Epidermal melanocyte (primary cell): ENCODE data around the gene HNRNPA3.
"Not testable (repeated sequence)": the region's sequence is repeated elsewhere in the genome, so short reads cannot be mapped to it uniquely, and the experiment has no call there.

Source experiments
- DNase-seq: peaks from one replicate; pipeline ENCODE4 v3.0.0; 2011; ENCODE audit warnings: low spot score; ENCODE audit not compliant: insufficient read length

HNRNPA3 gene

GRCh38 chr2:177254433-177255226 lies 42.0 kb downstream of the HNRNPA3 start:
- DNase-seq: no peak

- no peak for DNase-seq
Measured at GRCh38 chr2:177255227-177255601, 42.6 kb downstream of the HNRNPA3 start.

GRCh38 chr2:177256026-177256425 lies 43.4 kb downstream of the HNRNPA3 start:
- DNase-seq: no peak

GRCh38 chr2:177256695-177257094 lies 44.1 kb downstream of the HNRNPA3 start:
- DNase-seq: no peak

GRCh38 chr2:177257471-177257870 lies 44.9 kb downstream of the HNRNPA3 start:
- DNase-seq: no peak

- DNase-seq: no peak
Measured at GRCh38 chr2:177258059-177258458, 45.5 kb downstream of the HNRNPA3 start.

- DNase-seq: no peak
Measured at GRCh38 chr2:177260379-177260778, 47.8 kb downstream of the HNRNPA3 start.

GRCh38 chr2:177261116-177262060 lies 48.8 kb downstream of the HNRNPA3 start:
- DNase-seq: no peak

GRCh38 chr2:177262092-177262491 lies 49.5 kb downstream of the HNRNPA3 start:
- DNase-seq: no peak

- no peak for DNase-seq
Measured at GRCh38 chr2:177262958-177263450, 50.4 kb downstream of the HNRNPA3 start.

- DNase-seq: peak; percentile 66
Measured at GRCh38 chr2:177263451-177264208, 51.0 kb downstream of the HNRNPA3 start.

- no peak for DNase-seq
Measured at GRCh38 chr2:177264209-177264692, 51.7 kb downstream of the HNRNPA3 start.

- DNase-seq: peak; percentile 79
Measured at GRCh38 chr2:177264693-177265587, 52.3 kb downstream of the HNRNPA3 start, which contains the start of gene NFE2L2. Gene NFE2L2, minus strand, starts transcription at chr2:177264727. Its CDS starts 151 bp downstream, at chr2:177264576.

- DNase-seq: no peak
Measured at GRCh38 chr2:177265824-177266817, 53.5 kb downstream of the HNRNPA3 start.

- DNase-seq: not testable (repeated sequence)
Measured at GRCh38 chr2:177266955-177267354, 54.4 kb downstream of the HNRNPA3 start.

GRCh38 chr2:177268187-177268871 lies 55.7 kb downstream of the HNRNPA3 start:
- no peak for DNase-seq

- no peak for DNase-seq
Measured at GRCh38 chr2:177268901-177269300, 56.3 kb downstream of the HNRNPA3 start.

- DNase-seq: no peak
Measured at GRCh38 chr2:177270531-177270930, 57.9 kb downstream of the HNRNPA3 start.
